ENCODE results near the gene HBM.
"Not testable (repeated sequence)": the region's sequence is repeated elsewhere in the genome, so short reads cannot be mapped to it uniquely, and the experiment has no call there.

Gene HBM

GRCh38 chr16:143047-143446 lies 22.7 kb upstream of the HBM start:
- no peak for TF ChIP-seq MYC (IDR thresholded peaks at IDR 0.05; ENCODE audit: low read depth, low read length)
- TF ChIP-seq POLR2A (IDR thresholded peaks at IDR 0.05; ENCODE audit: extremely low read depth, insufficient read length) = no peak
- no peak overlapping the region for H3K4me3 ChIP-seq (ENCODE audit: low read depth, low read length)
- no peak for DNase-seq (ENCODE audit: low read depth)

GRCh38 chr16:143456-143855 lies 22.3 kb upstream of the HBM start:
- TF ChIP-seq POLR2A (IDR thresholded peaks at IDR 0.05; ENCODE audit: extremely low read depth, insufficient read length) (no peak), MAX (IDR thresholded peaks at IDR 0.05; ENCODE audit: low read depth, low read length) (no peak), MYC (IDR thresholded peaks at IDR 0.05; ENCODE audit: low read depth, low read length) (no peak), CTCF (IDR thresholded peaks at IDR 0.05; ENCODE audit: low read depth, low read length) (no peak)
- no peak overlapping the region for H3K4me3 ChIP-seq (ENCODE audit: low read depth, low read length)
- DNase-seq (ENCODE audit: low read depth) = no peak

- no peak overlapping the region for H3K4me3 ChIP-seq (ENCODE audit: low read depth, low read length)
- TF ChIP-seq MYC (IDR thresholded peaks at IDR 0.05; ENCODE audit: low read depth, low read length) (no peak), CTCF (IDR thresholded peaks at IDR 0.05; ENCODE audit: low read depth, low read length) (no peak), POLR2A (IDR thresholded peaks at IDR 0.05; ENCODE audit: extremely low read depth, insufficient read length) (no peak), MAX (IDR thresholded peaks at IDR 0.05; ENCODE audit: low read depth, low read length) (no peak)
- DNase-seq (ENCODE audit: low read depth) = peak; percentile 14
These were observed 21.0 kb upstream of the HBM start for GRCh38 chr16:144797-145252.

GRCh38 chr16:146646-147045 lies 19.1 kb upstream of the HBM start:
- TF ChIP-seq MYC (IDR thresholded peaks at IDR 0.05; ENCODE audit: low read depth, low read length) (no peak), CTCF (IDR thresholded peaks at IDR 0.05; ENCODE audit: low read depth, low read length) (no peak), POLR2A (IDR thresholded peaks at IDR 0.05; ENCODE audit: extremely low read depth, insufficient read length) (no peak), MAX (IDR thresholded peaks at IDR 0.05; ENCODE audit: low read depth, low read length) (no peak)
- DNase-seq (ENCODE audit: low read depth) = no peak

GRCh38 chr16:149024-149660 lies 16.6 kb upstream of the HBM start:
- no peak overlapping the region for H3K4me3 ChIP-seq (ENCODE audit: low read depth, low read length)
- TF ChIP-seq CTCF (IDR thresholded peaks at IDR 0.05; ENCODE audit: low read depth, low read length) (no peak), POLR2A (IDR thresholded peaks at IDR 0.05; ENCODE audit: extremely low read depth, insufficient read length) (no peak), MYC (IDR thresholded peaks at IDR 0.05; ENCODE audit: low read depth, low read length) (no peak), MAX (IDR thresholded peaks at IDR 0.05; ENCODE audit: low read depth, low read length) (no peak)
- DNase-seq (ENCODE audit: low read depth) = no peak

More at GRCh38 chr16:146646-147045, 19.1 kb upstream of the HBM start:
- H3K4me3 ChIP-seq (ENCODE audit: low read depth, low read length) = no peak overlapping the region

GRCh38 chr16:152141-153128 lies 13.3 kb upstream of the HBM start, which contains the start of gene HBZ:
HBZ (plus strand) TSS chr16:152644; CDS start chr16:152910, 266 bp downstream.
- DNase-seq (ENCODE audit: low read depth) = no peak
- TF ChIP-seq MYC (IDR thresholded peaks at IDR 0.05; ENCODE audit: low read depth, low read length) (no peak), MAX (IDR thresholded peaks at IDR 0.05; ENCODE audit: low read depth, low read length) (no peak), CTCF (IDR thresholded peaks at IDR 0.05; ENCODE audit: low read depth, low read length) (no peak), POLR2A (IDR thresholded peaks at IDR 0.05; ENCODE audit: extremely low read depth, insufficient read length) (no peak)
- no peak within 1 kb of the TSS for H3K4me3 ChIP-seq (ENCODE audit: low read depth, low read length)

- not testable (repeated sequence) for DNase-seq (ENCODE audit: low read depth)
These were observed 12.7 kb upstream of the HBM start for GRCh38 chr16:153129-153521.

GRCh38 chr16:153550-154216 lies 12.1 kb upstream of the HBM start:
- not testable (repeated sequence) for H3K4me3 ChIP-seq (ENCODE audit: low read depth, low read length); DNase-seq (ENCODE audit: low read depth)

More at GRCh38 chr16:153129-153521, 12.7 kb upstream of the HBM start:
- H3K4me3 ChIP-seq (ENCODE audit: low read depth, low read length) = not testable (repeated sequence)
